Cerebellar cortex (tissue), 1 donor: ENCODE measurements around the gene FBXO3.
A peak's percentile ranks its signal among the peaks of the same experiment; 100 is the strongest.
"Not testable (repeated sequence)": the region's sequence is repeated elsewhere in the genome, so short reads cannot be mapped to it uniquely, and the experiment has no call there.

ENCODE experiments used
- DNase-seq: peaks from one replicate; pipeline ENCODE4 v3.0.0-alpha.2; 2015; ENCODE audit warnings: low spot score

FBXO3 gene

DNA sequence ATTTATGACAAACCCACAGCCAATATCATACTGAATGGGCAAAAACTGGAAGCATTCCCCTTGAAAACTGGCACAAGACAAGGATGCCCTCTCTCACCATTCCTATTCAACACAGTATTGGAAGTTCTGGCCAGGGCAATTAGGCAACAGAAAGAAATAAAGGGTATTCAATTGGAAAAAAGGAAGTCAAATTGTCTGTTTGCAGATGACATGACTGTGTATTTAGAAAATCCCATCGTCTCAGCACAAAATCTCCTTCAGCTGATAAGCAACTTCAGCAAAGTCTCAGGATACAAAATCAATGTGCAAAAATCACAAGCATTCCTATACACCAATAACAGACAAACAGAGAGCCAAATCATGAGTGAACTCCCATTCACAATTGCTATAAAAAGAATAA, 46.8 kb downstream of the FBXO3 start:
- DNase-seq: not testable (repeated sequence)

DNA sequence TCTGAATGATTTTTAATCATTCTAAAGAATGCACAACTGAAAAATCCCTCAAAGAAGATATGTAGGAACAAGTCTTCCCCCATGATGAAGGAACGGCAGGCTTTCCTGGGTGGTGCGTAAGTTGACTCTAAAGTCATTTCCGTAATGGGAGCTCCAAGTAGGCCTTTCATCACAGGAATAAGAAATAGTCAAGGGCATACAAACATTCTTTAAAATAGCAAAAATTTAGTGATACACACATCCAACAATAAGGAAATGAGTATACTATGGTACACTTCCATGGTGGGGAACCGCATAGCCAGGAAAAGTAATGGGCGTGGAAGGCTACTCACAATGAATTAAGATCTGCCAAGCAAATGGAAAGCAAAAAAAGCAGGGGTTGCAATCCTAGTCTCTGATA, 48.8 kb downstream of the FBXO3 start:
- no peak for DNase-seq

GRCh38 chr11:33724644-33725035, 49.7 kb downstream of the FBXO3 start:
- DNase-seq: peak; percentile 45

GRCh38 chr11:33723238-33723881, 51.0 kb downstream of the FBXO3 start:
- DNase-seq: no peak

- no peak for DNase-seq
These were observed 51.6 kb downstream of the FBXO3 start for GRCh38 chr11:33722590-33723234.

GRCh38 chr11:33721984-33722383, 52.3 kb downstream of the FBXO3 start:
- no peak for DNase-seq

DNA sequence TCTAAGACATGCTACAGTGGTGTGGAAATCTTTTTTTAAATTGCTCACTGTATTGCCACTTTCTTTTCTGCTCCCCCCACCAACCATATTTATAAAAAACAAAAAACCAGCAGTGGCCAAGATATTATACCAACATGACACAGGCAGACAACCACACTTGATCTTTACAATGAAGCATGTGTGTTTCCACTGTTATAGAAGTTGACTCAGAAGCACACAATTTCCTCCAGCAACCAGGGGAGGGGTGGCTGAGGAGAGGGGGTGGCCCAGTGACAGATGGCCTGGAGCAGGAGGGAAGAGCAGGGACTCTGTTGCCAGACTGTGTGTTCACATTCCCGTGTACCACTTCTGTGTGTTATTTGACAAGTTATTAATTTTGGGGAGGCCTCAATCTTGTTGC, 52.9 kb downstream of the FBXO3 start:
- DNase-seq: peak; percentile 83

GRCh38 chr11:33719587-33719986, 54.7 kb downstream of the FBXO3 start:
- DNase-seq: no peak

- no peak for DNase-seq
These were observed 55.9 kb downstream of the FBXO3 start for GRCh38 chr11:33718440-33718839.

DNA sequence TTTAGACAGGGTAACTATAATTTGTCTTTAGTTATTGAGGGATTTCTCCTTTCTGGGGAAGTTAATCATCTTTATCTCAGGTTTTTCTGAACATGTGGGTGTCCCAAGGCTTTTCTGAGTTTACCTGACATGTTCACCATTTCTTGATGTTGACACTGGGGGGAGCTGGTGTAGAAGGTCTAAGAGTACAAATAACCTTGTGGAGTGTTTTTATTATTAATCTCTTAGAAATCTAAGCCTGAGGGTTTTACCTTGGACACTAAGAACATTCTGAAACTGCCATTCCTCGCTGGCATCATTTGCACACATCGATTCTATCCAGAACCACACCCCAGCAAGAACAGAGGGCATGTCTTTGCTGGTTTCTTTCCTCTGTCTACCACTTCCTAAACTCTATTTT, 58.1 kb downstream of the FBXO3 start:
- peak; percentile 49 for DNase-seq

- DNase-seq: no peak
These were observed 60.4 kb downstream of the FBXO3 start for GRCh38 chr11:33713856-33714398.

DNA sequence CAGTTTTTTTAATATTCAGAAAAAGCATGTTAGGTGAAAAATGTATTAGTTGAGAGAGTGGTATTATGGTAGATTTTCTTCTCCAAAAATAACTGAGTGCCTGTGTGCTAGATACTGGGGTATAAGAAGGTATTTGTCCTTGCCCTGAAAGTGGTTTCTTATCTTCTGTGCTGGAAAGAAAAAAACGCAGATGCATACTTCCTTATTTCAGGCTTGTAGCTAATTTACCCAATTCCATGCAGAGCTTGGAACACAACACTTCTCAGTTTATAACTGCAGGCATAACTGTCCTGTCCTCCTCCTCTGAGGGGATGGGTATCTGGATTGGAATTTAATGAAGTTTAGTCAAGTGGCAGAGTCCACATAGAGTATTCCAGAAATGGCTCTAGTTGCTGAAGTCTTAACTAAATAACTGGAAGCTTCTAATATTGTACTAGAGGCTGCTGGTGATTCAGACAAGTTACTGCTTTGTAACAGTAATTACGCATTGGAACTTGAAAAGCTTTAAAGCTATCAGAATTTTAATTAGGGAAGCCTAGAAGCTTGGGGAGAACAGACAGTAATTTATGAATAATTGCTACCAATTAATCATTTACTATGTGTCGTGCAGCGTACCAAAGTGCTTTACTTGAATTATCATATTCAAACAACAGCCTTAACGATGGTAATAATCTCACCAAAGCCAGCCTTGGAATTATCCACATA, 61.0 kb downstream of the FBXO3 start:
- no peak for DNase-seq

- no peak for DNase-seq
These were observed 61.9 kb downstream of the FBXO3 start for GRCh38 chr11:33712436-33712835.

GRCh38 chr11:33709466-33709865, 64.9 kb downstream of the FBXO3 start:
- peak; percentile 54 for DNase-seq

DNA sequence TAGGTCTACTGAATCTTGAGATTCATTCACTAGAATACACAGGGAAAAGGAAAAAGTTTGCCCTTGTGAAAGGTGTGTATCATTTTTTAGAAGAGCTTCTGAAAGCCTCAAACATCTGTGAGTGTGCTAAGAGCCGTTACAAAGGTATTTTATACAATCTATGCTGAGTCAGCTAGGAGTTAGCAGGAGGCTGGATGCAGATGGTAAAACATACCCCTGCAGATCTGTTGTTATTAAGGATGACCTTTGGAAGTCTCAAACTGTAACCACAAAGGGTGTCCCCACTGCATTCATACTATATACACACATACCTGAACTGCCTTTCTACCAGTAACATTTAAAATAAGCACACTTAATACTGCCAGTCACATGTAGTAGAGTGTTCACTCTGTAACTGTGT, 65.3 kb downstream of the FBXO3 start:
- no peak for DNase-seq

DNA sequence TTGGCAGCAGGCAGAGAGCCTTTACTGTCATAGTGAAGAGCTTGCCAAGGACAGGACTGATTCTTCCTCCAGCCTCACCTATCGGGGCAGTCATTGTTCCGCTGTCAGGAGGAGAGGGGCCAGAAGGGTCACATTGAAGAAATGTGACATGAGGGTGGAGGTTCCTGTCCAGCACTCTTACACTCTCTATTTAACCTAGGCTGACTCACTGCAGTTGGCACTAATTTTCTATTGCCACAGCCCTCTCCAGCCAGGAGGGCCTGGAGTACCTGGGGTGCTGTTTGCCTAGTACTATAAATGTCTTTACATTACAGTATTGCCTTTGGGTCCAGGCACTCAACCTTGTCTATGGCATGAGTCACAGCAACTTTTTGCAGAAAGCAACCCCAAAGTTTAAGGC, 66.5 kb downstream of the FBXO3 start:
- not testable (repeated sequence) for DNase-seq

GRCh38 chr11:33706966-33707365, 67.4 kb downstream of the FBXO3 start:
- no peak for DNase-seq

- no peak for DNase-seq
These were observed 67.8 kb downstream of the FBXO3 start for GRCh38 chr11:33706546-33706945.

- DNase-seq: no peak
These were observed 69.9 kb downstream of the FBXO3 start for GRCh38 chr11:33704240-33705002.

- DNase-seq: no peak
These were observed 70.5 kb downstream of the FBXO3 start for GRCh38 chr11:33703788-33704187.

- DNase-seq: no peak
These were observed 71.1 kb downstream of the FBXO3 start for GRCh38 chr11:33703234-33703633.
